ENCODE data around the gene NRXN3.

The NRXN3 gene

DNA sequence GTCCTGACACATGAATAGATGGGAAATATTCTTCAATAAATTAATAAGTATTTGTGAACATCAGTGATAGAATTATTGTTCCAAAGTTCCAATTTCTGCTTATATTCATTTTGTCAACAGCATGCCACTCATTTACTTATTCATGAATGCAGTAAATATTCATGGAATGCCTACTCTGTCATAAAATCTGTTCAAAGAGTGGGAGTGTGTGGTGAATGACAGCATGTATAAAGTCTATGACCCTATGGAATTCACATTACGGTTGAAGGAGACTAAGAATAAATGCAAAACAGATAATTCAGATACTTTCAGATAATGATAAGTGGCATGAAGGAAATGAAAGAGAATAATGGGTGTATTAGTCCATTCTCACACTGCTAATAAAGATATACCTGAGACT lies 494.7 kb downstream of the NRXN3 start:
- H3K27me3 ChIP-seq (ENCODE audit: low read length) = no peaks in the 10 kb centered on the region
- TF ChIP-seq, protein P1, sequence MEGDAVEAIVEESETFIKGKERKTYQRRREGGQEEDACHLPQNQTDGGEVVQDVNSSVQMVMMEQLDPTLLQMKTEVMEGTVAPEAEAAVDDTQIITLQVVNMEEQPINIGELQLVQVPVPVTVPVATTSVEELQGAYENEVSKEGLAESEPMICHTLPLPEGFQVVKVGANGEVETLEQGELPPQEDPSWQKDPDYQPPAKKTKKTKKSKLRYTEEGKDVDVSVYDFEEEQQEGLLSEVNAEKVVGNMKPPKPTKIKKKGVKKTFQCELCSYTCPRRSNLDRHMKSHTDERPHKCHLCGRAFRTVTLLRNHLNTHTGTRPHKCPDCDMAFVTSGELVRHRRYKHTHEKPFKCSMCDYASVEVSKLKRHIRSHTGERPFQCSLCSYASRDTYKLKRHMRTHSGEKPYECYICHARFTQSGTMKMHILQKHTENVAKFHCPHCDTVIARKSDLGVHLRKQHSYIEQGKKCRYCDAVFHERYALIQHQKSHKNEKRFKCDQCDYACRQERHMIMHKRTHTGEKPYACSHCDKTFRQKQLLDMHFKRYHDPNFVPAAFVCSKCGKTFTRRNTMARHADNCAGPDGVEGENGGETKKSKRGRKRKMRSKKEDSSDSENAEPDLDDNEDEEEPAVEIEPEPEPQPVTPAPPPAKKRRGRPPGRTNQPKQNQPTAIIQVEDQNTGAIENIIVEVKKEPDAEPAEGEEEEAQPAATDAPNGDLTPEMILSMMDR (IDR thresholded peaks at IDR 0.05; ENCODE audit: insufficient read depth, low read length, poor library complexity, severe bottlenecking) = no peak
- no peak for TF ChIP-seq EZH2phosphoT487 (conservative IDR thresholded peaks at IDR 0.05; ENCODE audit: low read length)
- H3F3A ChIP-seq (ENCODE audit: insufficient read depth) = no peaks in the 10 kb centered on the region
- no peaks in the 10 kb centered on the region for H3K9me2 ChIP-seq (replicated peaks; ENCODE audit: insufficient read depth, low read length)
- H3K9ac ChIP-seq (ENCODE audit: low read length) = no peak overlapping the region
- no peaks in the 10 kb centered on the region for H3K79me2 ChIP-seq (ENCODE audit: insufficient read depth, low read length)
- no peaks in the 10 kb centered on the region for H4K20me1 ChIP-seq (ENCODE audit: low read depth, low read length)
- no peaks in the 10 kb centered on the region for H3K36me3 ChIP-seq (ENCODE audit: low read length)
- H2AFZ ChIP-seq (ENCODE audit: low read depth, low read length, severe bottlenecking) = no peak overlapping the region
- H3K27ac ChIP-seq (ENCODE audit: low read depth, low read length) = no peak overlapping the region
- H3K4me3 ChIP-seq (ENCODE audit: insufficient read depth, low read length, poor library complexity, severe bottlenecking) = no peak overlapping the region
- no peaks in the 10 kb centered on the region for H3K9me3 ChIP-seq (ENCODE audit: insufficient read depth, low read length)
- H3K4me2 ChIP-seq (ENCODE audit: low read depth, low read length, poor library complexity, severe bottlenecking) = no peak overlapping the region

DNA sequence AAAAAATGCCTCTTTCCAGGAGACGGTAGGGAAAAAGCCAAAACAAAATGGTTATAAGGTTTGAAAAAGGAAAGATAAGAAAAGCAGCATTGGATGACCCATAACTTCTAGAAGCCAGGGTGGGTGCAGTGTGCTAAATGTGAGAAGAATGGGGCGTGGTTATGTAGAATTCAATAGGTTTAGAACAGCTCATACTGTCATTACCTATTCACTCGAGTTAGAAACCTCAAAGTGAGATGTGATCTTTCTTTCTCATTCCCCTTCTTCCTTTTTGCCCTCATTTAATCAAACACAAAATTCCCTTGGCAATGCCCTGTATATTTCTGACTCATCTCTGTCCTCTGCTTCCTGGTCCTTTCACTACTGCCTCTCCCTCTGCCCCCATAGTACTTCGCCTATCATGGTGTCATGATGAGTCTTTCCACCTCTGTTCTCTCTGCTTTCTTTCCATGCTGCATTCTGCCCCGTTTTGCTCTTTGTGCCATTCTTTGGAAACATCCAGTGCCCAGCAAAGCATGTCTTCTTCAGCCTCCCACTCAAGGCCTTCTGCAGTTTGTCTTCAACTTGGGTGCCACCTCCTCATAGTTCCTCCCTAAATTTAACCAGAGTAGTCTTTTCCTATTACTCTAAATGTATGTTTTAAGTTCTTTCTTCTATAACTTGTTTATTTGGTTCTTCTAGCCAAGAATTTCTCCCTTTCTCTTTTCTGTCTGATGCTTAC lies 496.3 kb downstream of the NRXN3 start:
- H3K9me2 ChIP-seq (replicated peaks; ENCODE audit: insufficient read depth, low read length) = no peaks in the 10 kb centered on the region
- H3F3A ChIP-seq (ENCODE audit: insufficient read depth) = no peaks in the 10 kb centered on the region
- no peaks in the 10 kb centered on the region for H3K9me3 ChIP-seq (ENCODE audit: insufficient read depth, low read length)
- no peaks in the 10 kb centered on the region for H3K36me3 ChIP-seq (ENCODE audit: low read length)
- H4K20me1 ChIP-seq (ENCODE audit: low read depth, low read length) = no peaks in the 10 kb centered on the region
- no peak overlapping the region for H3K4me2 ChIP-seq (ENCODE audit: low read depth, low read length, poor library complexity, severe bottlenecking)
- no peak overlapping the region for H3K27ac ChIP-seq (ENCODE audit: low read depth, low read length)
- H3K79me2 ChIP-seq (ENCODE audit: insufficient read depth, low read length) = no peaks in the 10 kb centered on the region
- H3K4me3 ChIP-seq (ENCODE audit: insufficient read depth, low read length, poor library complexity, severe bottlenecking) = no peak overlapping the region
- no peak overlapping the region for H3K9ac ChIP-seq (ENCODE audit: low read length)
- H3K27me3 ChIP-seq (ENCODE audit: low read length) = no peaks in the 10 kb centered on the region
- H2AFZ ChIP-seq (ENCODE audit: low read depth, low read length, severe bottlenecking) = no peak overlapping the region
- TF ChIP-seq, protein P1 (IDR thresholded peaks at IDR 0.05; ENCODE audit: insufficient read depth, low read length, poor library complexity, severe bottlenecking) = no peak
- no peak for TF ChIP-seq EZH2phosphoT487 (conservative IDR thresholded peaks at IDR 0.05; ENCODE audit: low read length)

DNA sequence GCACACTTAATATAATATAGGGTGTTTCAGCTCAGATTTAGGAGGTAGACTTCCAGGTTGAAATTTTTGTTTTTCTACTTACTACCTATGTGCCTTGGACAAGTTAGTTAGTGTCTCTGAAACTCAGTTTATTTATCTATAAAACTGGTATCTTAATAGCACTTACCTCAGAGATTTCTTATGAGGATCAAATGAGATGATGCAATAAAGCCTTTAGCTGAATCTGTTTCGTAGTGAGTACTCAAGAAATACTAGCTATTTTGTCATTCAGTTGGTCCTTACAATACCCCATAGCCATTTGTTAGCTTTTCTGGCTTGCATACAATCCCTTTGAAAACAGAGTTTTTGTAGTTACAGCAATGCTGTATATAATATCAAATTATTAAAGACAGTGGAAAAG lies 497.0 kb downstream of the NRXN3 start:
- Histone ChIP-seq H3K9ac (ENCODE audit: low read length) (no peak overlapping the region), H3K36me3 (ENCODE audit: low read length) (no peaks in the 10 kb centered on the region), H3K27me3 (ENCODE audit: low read length) (no peaks in the 10 kb centered on the region), H3K4me2 (ENCODE audit: low read depth, low read length, poor library complexity, severe bottlenecking) (no peak overlapping the region), H3F3A (ENCODE audit: insufficient read depth) (no peaks in the 10 kb centered on the region), H3K9me3 (ENCODE audit: insufficient read depth, low read length) (no peaks in the 10 kb centered on the region), H3K4me3 (ENCODE audit: insufficient read depth, low read length, poor library complexity, severe bottlenecking) (no peak overlapping the region), H3K79me2 (ENCODE audit: insufficient read depth, low read length) (no peaks in the 10 kb centered on the region), H2AFZ (ENCODE audit: low read depth, low read length, severe bottlenecking) (no peak overlapping the region), H3K9me2 (replicated peaks; ENCODE audit: insufficient read depth, low read length) (no peaks in the 10 kb centered on the region), H3K27ac (ENCODE audit: low read depth, low read length) (no peak overlapping the region), H4K20me1 (ENCODE audit: low read depth, low read length) (no peaks in the 10 kb centered on the region)
- TF ChIP-seq, protein P1 (IDR thresholded peaks at IDR 0.05; ENCODE audit: insufficient read depth, low read length, poor library complexity, severe bottlenecking) = no peak
- TF ChIP-seq EZH2phosphoT487 (conservative IDR thresholded peaks at IDR 0.05; ENCODE audit: low read length) = no peak
